Spleen (tissue), 7 donors: ENCODE results near the gene ALDH3B1.

Experiments used
- CTCF ChIP-seq, 11 experiments: fragments of 200-600 bp in 7 of 11; fragments of 450-650 bp in 4 of 11; sonication (generic) in 4 of 11; IDR thresholded peaks in 8 of 11; conservative IDR thresholded peaks in 3 of 11; 1 replicate in 7 of 11; 2 replicates in 4 of 11; pipeline versions ENCODE4 v1.4.0 to v1.8.0; 2016 to 2021; ENCODE audit warnings: antibody characterized with exemption in 11 of 11, inconsistent platforms in 4 of 11, mild to moderate bottlenecking in 1 of 11
- POLR2A ChIP-seq, 3 donors: fragments of 450-650 bp; IDR thresholded peaks; one replicate each; pipeline ENCODE4 v1.5.1; 2017; ENCODE audit warnings: antibody characterized with exemption in 3 of 3, mild to moderate bottlenecking in 1 of 3
- donor health status: DM: no; HTN: no; CAD: no; lungs with moderate emphysema.
- donor health status: DM: no; HTN: no; CAD: no.
- donor health status: DM: no; HTN: no; CAD: no.

GRCh38 chr11:68038718-68039525, 28.8 kb downstream of the ALDH3B1 start, which contains the start of gene TCIRG1:
- TF ChIP-seq CTCF (IDR thresholded peaks at IDR 0.05 in 8 of 11, conservative IDR thresholded peaks at IDR 0.05 in 3 of 11), result peak in 4 of 11 experiments; percentile 18 to 51 (median 38)
- peak; percentile 39 to 90 (median 69) for TF ChIP-seq POLR2A (IDR thresholded peaks at IDR 0.05)
